ENCODE results near the gene LARGE1. TPM values are rescaled to one million over a fixed set of nuclear protein-coding genes. Genes with fewer than 3 reads are reported as not detected.

Gene LARGE1
- total and polyA plus RNA-seq, 2 experiments from 2014 or later = 1.5 to 12.8 TPM

GRCh38 chr22:33557836-33558235 lies 362.4 kb downstream of the LARGE1 start:
- 90 to 92% methylated on average over 7 of the region's 7 CpGs for WGBS, 2 experiments (ENCODE audit: low coverage in 1 of 2, low lambda C conversion rate in 2 of 2, missing lambda C conversion rate in 2 of 2)

GRCh38 chr22:33555814-33556522 lies 364.3 kb downstream of the LARGE1 start:
- in situ Hi-C loops (cut with MboI) = no loop called here
- Histone ChIP-seq H3K27ac (no peak overlapping the region), H3F3A (ENCODE audit: insufficient read depth) (no peaks in the 10 kb centered on the region), H3K36me3 (ENCODE audit: low read depth) (no peaks in the 10 kb centered on the region), H4K20me1 (ENCODE audit: insufficient read depth) (no peaks in the 10 kb centered on the region), H3K9me3 (ENCODE audit: low read depth) (no peaks in the 10 kb centered on the region), H3K27me3 (replicated peaks; ENCODE audit: insufficient read depth) (no peaks in the 10 kb centered on the region), H3K9me2 (ENCODE audit: insufficient read depth) (no peaks in the 10 kb centered on the region), H3K4me3 (no peak overlapping the region), H3K4me1 (ENCODE audit: insufficient read depth) (no peaks in the 10 kb centered on the region), H2AFZ (no peak overlapping the region), H3K79me2 (ENCODE audit: insufficient read depth) (no peaks in the 10 kb centered on the region), H3K9ac (no peak overlapping the region), H3K4me2 (ENCODE audit: unreplicated experiment) (no peak overlapping the region)
- TF ChIP-seq EZH2phosphoT487 (IDR thresholded peaks at IDR 0.05; ENCODE audit: insufficient read depth, low read depth) (no peak), EZH2 (IDR thresholded peaks at IDR 0.05; ENCODE audit: insufficient read depth, poor library complexity, severe bottlenecking) (no peak)
- DNase-seq = no peak
- 89 to 91% methylated on average over 5 of the region's 5 CpGs for WGBS, 2 experiments (ENCODE audit: low coverage in 1 of 2, low lambda C conversion rate in 2 of 2, missing lambda C conversion rate in 2 of 2)

More at GRCh38 chr22:33557836-33558235, 362.4 kb downstream of the LARGE1 start:
- H3K27me3 ChIP-seq (replicated peaks; ENCODE audit: insufficient read depth) = no peaks in the 10 kb centered on the region
- DNase-seq = no peak
- H3K4me2 ChIP-seq (ENCODE audit: unreplicated experiment) = no peak overlapping the region
- H3K36me3 ChIP-seq (ENCODE audit: low read depth) = no peaks in the 10 kb centered on the region
- H3K27ac ChIP-seq = no peak overlapping the region
- in situ Hi-C loops (cut with MboI) = no loop called here
- no peaks in the 10 kb centered on the region for H3K4me1 ChIP-seq (ENCODE audit: insufficient read depth)
- H2AFZ ChIP-seq = no peak overlapping the region
- no peaks in the 10 kb centered on the region for H4K20me1 ChIP-seq (ENCODE audit: insufficient read depth)
- H3K79me2 ChIP-seq (ENCODE audit: insufficient read depth) = no peaks in the 10 kb centered on the region
- TF ChIP-seq EZH2phosphoT487 (IDR thresholded peaks at IDR 0.05; ENCODE audit: insufficient read depth, low read depth) (no peak), EZH2 (IDR thresholded peaks at IDR 0.05; ENCODE audit: insufficient read depth, poor library complexity, severe bottlenecking) (no peak)
- H3K9ac ChIP-seq = no peak overlapping the region
- no peak overlapping the region for H3K4me3 ChIP-seq
- no peaks in the 10 kb centered on the region for H3K9me2 ChIP-seq (ENCODE audit: insufficient read depth)
- no peaks in the 10 kb centered on the region for H3F3A ChIP-seq (ENCODE audit: insufficient read depth)
- no peaks in the 10 kb centered on the region for H3K9me3 ChIP-seq (ENCODE audit: low read depth)

GRCh38 chr22:33553493-33553892 lies 366.8 kb downstream of the LARGE1 start:
- 87 to 94% methylated on average over 5 of the region's 5 CpGs for WGBS, 2 experiments (ENCODE audit: low coverage in 1 of 2, low lambda C conversion rate in 2 of 2, missing lambda C conversion rate in 2 of 2)
- Histone ChIP-seq H3K9ac (no peak overlapping the region), H3K27me3 (replicated peaks; ENCODE audit: insufficient read depth) (no peaks in the 10 kb centered on the region), H3K79me2 (ENCODE audit: insufficient read depth) (no peaks in the 10 kb centered on the region), H4K20me1 (ENCODE audit: insufficient read depth) (no peaks in the 10 kb centered on the region), H3K4me3 (no peak overlapping the region), H3K9me2 (ENCODE audit: insufficient read depth) (no peaks in the 10 kb centered on the region), H2AFZ (no peak overlapping the region), H3K4me2 (ENCODE audit: unreplicated experiment) (no peak overlapping the region), H3K9me3 (ENCODE audit: low read depth) (no peaks in the 10 kb centered on the region), H3K27ac (no peak overlapping the region), H3F3A (ENCODE audit: insufficient read depth) (no peaks in the 10 kb centered on the region), H3K36me3 (ENCODE audit: low read depth) (no peaks in the 10 kb centered on the region), H3K4me1 (ENCODE audit: insufficient read depth) (no peaks in the 10 kb centered on the region)
- DNase-seq = no peak
- in situ Hi-C loops (cut with MboI) = no loop called here
- TF ChIP-seq EZH2phosphoT487 (IDR thresholded peaks at IDR 0.05; ENCODE audit: insufficient read depth, low read depth) (no peak), EZH2 (IDR thresholded peaks at IDR 0.05; ENCODE audit: insufficient read depth, poor library complexity, severe bottlenecking) (no peak)

- WGBS, 2 experiments (ENCODE audit: low coverage in 1 of 2, low lambda C conversion rate in 2 of 2, missing lambda C conversion rate in 2 of 2) = 67 to 73% methylated on average over 4 of the region's 4 CpGs
- Histone ChIP-seq H3K4me1 (ENCODE audit: insufficient read depth) (peaks cover 9% of the 10 kb centered on the region; the same call in 1 of the 2 replicates), H3K9me3 (ENCODE audit: low read depth) (no peaks in the 10 kb centered on the region), H3K79me2 (ENCODE audit: insufficient read depth) (no peaks in the 10 kb centered on the region), H3K4me2 (ENCODE audit: unreplicated experiment) (no peak overlapping the region), H3K4me3 (no peak overlapping the region), H3K9ac (no peak overlapping the region), H3K27me3 (replicated peaks; ENCODE audit: insufficient read depth) (no peaks in the 10 kb centered on the region), H3K27ac (no peak overlapping the region), H3K9me2 (ENCODE audit: insufficient read depth) (no peaks in the 10 kb centered on the region), H3F3A (ENCODE audit: insufficient read depth) (no peaks in the 10 kb centered on the region), H3K36me3 (ENCODE audit: low read depth) (no peaks in the 10 kb centered on the region), H2AFZ (no peak overlapping the region), H4K20me1 (ENCODE audit: insufficient read depth) (no peaks in the 10 kb centered on the region)
- TF ChIP-seq EZH2 (IDR thresholded peaks at IDR 0.05; ENCODE audit: insufficient read depth, poor library complexity, severe bottlenecking) (no peak), EZH2phosphoT487 (IDR thresholded peaks at IDR 0.05; ENCODE audit: insufficient read depth, low read depth) (no peak)
- DNase-seq = peak; percentile 57
- in situ Hi-C loops (cut with MboI) = no loop called here
Observed at GRCh38 chr22:33544707-33545106, 375.6 kb downstream of the LARGE1 start.

Data from GM23248 (cell line).